RCC 7860 (cell line): ENCODE measurements around the gene MOV10L1.
"Not testable (repeated sequence)": the region's sequence is repeated elsewhere in the genome, so short reads cannot be mapped to it uniquely, and the experiment has no call there.

Source experiments
- DNase-seq: peaks from one replicate; pipeline ENCODE4 v3.0.0-alpha.2; 2015; ENCODE audit warnings: low spot score
- FAIRE-seq: peaks from 2 replicates; lab custom pipeline; 2012; peaks lifted over from hg19 to GRCh38; lab: Jason Lieb, UNC

MOV10L1 gene

DNA sequence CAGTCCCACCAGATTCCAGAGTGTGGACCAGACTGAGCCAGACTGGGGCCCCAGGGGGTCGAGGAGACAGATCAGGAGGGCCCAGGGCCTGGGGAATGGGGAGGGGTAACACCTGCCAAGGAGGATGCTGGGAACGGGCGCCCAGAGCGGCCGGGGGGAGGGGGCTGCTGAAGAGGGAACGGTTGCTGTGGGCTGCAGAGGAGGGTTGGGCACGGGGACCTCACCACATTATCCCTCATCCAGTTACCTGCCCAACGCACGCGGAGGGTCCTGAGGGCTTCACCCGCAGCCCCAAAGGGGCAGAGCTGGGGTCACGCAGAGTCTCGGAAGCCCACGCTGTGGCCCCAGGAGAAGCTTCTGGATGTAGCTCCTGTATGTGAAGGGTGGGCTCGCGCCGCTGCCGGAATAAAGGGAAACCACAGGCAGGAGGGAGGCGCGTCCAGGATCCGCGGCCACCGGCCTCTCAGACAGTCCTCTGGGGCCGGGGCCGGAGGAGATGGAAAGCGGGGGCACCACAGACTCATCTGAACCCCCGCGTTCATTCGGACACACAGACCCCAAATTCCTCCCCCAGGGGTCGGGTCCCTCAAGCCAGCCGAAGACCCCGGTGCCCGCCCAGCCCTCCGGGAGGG, 110.1 kb downstream of the MOV10L1 start:
- FAIRE-seq, result no peak
- DNase-seq, result no peak

DNA sequence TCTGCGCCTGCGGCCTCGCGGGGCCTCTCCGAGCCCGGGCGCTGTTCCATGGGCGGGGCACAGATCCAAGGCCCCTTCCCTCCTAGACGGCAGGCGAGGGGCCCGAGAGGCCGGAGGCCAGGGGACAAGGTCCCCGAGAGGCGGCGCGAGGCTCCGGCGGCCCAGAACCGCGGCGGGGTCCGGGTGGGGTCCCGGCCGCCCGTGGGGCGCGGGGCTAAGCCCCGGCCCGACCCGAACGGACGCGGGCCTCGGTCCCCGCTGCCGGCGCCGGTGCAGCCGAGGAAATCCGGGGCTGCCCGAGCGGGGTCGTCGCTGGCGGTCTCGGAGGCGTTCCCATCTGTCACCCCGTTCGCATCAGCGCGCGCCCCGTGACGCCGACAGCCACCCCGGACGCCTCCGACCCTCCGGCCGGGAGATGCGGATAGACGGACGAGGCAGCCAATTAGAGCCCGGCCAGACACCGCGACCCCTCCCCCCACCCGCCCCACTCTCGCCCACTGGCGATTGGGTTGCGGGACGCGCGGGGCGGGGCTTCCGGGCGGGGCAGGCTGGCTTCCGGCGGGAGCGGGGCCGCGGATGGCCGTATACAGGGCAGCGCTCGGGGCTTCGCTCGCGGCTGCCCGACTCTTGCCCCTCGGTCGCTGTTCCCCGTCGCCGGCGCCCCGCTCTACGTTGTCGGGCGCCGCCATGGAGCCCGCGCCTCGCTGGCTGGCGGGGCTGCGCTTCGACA, 110.8 kb downstream of the MOV10L1 start, which contains the start of gene SELENOO:
TSS of gene SELENOO (plus strand) at position 551 of the 730 bp plus-strand sequence. CDS start at position 577, 26 bp downstream.
- FAIRE-seq (no peak), DNase-seq (peak; percentile 56)

DNA sequence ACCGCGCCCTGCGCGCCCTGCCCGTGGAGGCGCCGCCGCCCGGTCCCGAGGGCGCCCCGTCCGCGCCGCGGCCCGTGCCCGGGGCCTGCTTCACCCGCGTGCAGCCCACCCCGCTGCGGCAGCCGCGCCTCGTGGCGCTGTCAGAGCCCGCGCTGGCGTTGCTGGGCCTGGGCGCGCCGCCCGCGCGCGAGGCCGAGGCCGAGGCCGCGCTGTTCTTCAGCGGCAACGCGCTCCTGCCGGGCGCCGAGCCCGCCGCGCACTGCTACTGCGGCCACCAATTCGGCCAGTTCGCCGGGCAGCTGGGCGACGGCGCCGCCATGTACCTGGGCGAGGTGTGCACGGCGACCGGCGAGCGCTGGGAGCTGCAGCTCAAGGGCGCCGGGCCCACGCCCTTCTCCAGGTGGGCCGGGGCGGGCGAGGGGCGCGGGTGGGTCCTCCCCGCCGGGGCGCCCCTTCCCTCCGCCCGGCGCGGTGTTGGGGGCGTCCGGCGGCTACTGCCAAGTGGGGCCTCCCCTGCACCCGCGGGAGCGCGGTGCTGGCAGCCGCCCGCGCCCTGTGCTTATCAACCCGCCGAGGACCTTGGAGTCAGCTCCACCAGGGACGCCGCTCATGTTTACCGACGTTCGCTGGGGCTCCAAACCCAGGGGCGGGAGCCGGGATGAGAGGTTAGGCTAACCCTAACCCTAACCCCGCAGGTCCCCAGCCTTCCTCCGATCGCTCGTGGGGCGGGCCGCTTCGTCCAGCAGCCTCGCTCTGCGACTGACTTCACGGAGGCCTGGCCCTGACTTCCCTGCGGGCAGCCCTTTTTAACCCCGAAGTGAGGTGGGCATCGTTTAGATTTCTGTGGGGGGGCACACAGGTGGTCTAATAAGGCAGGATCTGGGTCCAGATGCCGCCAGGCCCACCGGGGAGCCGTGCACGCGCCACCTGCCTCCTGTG, 111.7 kb downstream of the MOV10L1 start:
- DNase-seq (no peak), FAIRE-seq (no peak)

DNA sequence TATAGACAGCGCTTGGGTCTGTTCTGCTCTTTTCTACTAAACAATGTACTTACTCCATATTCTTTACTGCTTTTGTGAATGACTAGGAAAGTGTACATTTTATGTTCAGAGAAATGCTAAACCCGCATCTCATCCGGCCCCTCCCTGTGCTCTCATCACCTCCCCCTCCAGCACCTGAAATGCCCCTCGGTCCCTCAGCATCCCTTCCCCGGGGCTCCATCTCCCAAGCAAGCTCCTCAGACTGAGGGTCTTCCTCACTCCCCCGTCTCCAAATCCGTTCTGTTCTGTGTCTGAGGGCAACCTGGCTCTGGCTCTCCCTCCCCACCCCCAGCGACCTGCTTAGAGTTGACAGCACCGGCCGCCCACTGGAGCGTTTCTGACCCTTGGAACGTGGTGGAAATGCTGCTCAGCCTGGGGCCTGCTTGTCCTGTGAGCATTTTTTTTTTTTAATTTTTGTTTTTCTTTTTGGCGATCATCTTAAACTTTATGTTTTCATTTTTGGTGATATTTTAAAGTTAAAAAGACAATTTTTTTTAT, 112.4 kb downstream of the MOV10L1 start:
- FAIRE-seq (no peak), DNase-seq (no peak)

DNA sequence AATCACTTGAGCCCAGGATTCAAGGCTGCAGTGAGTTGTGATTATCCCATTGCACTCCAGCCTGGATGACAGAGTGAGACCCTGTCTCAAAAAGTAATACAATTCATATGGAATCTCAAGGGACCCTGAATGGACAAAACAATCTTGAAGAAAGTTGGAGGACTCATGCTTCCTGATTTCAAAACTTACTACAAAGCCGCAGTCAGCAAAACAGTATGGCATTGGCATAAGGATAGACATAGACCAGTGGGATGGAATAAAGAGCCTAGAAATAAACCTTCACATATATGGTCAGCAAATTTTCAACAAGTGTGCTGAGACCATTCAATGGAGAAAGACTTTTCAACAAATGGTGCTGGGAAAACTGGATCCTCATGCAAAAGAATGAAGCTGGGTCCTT, 113.5 kb downstream of the MOV10L1 start:
- FAIRE-seq (no peak), DNase-seq (no peak)

DNA sequence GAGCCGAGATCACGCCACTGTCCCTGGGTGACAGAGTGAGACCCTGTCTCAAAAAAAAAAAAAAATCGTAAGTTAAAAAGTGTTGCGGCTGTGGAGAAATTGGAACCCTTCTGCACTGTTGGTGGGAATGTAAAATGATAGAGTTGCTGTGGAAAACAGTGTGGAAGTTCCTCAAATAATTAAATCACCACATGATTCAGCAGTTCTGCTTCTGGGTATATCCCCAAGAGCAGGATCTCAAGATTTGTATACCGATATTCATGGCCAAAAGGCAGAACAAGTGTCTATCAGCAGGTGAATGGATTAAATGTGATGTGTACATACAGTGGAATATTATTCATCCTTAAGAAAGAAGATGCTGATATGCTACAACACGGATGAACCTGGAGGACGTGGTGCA, 114.8 kb downstream of the MOV10L1 start:
- FAIRE-seq (no peak), DNase-seq (no peak)

DNA sequence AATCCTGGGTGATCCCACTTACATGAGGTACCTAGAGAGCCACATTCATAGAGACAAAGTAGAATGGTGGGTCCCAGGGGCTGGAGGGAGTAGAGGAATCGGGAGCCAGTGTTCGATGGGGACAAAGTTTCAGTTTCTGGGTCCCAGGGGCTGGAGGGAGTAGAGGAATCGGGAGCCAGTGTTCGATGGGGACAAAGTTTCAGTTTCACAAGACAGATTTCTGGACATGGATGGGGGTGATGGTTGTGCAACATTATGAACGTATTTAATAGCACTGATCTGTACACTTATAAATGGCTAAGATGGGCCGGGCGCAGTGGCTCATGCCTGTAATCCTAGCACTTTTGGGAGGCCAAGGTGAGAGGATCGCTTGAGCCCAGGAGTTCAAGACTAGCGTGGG, 115.2 kb downstream of the MOV10L1 start:
- not testable (repeated sequence) for FAIRE-seq, DNase-seq

DNA sequence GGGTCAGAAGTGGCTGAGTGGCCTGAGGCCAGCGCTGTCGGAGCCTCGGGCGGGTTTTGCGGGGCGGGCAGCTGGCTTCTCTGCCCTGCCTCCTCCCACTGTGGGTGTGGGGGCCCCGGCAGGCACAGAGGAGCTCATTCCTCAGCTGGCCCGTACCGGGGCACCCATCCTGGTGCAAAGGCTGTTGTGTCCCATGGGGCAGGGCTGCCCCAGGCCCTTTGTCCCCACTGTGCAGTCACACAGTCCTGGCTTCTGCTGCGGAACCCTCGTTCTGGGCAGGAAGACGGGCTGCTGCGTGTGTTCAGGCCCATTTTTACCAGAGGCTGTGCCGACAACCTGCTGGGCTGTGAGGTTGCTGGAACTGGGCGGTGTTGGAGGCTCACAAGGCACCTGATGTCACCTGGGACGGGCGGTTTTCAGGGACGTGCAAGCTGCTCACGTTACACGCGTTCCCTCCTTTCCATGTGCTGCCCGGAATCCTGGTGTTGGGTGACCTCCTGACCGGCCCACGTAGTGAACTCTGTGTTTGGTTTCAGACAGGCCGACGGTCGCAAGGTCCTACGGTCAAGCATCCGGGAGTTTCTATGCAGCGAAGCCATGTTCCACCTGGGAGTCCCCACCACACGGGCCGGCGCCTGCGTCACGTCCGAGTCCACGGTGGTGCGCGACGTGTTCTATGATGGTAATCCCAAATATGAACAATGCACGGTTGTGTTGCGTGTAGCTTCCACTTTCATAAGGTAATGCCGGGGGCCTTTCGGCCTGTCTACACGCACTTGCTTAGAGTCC, 116.2 kb downstream of the MOV10L1 start:
- FAIRE-seq (no peak), DNase-seq (no peak)

DNA sequence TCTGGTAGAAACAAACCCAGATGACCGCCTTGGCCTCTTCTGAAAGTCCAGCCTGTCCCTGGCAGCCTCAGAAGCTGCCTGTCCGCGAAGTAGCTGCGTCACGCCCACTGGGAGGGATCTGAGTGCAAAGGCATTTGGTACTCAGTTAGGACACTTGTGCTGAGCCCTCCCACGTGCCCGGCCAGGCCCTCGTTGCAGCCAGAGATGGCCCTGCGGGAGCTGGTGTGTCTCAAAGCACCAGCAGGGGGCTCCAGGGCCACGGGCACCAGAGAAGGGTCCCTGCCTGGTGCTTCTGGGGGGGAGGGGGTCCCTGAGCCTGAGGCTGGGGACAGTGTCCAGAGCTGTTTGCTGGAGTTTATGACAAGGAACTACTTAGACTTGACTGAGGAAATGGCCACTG, 116.8 kb downstream of the MOV10L1 start:
- FAIRE-seq, result no peak
- DNase-seq, result no peak

DNA sequence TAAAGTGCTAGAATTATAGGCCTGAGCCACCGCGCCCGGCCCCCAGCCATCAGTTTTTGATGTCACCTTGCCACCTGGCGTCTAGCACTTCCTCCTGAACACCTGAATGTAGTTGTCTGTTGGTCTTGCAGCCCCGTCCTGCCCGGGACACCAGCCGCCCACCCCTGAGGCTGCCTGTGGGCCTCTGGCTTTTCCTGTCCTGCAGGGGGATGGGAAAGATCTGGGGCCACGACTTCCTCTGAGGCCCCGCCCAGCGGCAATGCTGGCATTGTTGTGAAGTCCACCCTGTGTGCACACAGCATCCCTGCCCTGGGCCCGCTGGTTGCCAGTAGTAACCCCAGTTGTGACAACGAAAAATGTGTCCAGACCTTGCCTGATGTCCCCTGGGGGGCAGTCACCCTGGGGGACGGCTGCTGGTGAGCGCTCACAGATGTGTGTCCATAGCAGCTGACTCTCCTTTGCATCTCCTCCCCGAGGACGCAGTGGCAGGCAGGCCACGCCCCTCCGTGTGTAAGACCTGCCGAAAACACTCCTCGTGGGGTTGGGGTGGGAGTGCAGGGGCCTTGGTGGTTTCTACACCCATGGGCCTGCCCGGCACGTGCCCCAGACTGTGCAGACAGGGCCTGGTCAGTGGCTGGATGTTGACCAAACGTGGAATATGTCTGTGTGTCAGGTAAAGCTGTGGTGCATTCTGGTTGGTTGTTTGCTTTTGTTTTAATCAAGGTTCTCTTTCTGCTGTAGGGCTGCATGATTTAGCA, 117.8 kb downstream of the MOV10L1 start:
- FAIRE-seq, result no peak
- DNase-seq, result no peak

DNA sequence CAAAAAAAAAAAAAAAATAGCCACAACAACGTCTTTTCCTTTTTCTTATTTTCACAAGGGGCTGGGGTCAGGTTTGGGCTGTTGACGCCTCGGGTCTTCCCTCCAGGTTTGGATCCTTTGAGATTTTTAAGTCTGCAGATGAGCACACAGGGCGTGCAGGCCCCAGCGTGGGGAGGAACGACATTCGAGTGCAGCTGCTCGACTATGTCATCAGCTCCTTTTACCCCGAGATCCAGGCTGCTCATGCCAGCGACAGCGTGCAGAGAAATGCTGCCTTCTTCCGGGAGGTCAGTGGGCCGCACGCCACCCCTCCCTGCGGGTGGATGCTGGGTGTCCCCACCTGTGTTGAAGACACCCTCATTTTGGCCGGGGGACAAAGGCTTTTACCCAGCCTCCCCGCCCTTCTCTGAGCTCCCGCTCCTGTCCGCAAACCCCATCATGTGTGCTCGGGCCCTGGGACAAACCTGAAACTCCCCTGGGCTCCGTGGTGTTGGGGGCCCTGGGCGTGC, 118.7 kb downstream of the MOV10L1 start:
- no peak for FAIRE-seq
- no peak for DNase-seq

DNA sequence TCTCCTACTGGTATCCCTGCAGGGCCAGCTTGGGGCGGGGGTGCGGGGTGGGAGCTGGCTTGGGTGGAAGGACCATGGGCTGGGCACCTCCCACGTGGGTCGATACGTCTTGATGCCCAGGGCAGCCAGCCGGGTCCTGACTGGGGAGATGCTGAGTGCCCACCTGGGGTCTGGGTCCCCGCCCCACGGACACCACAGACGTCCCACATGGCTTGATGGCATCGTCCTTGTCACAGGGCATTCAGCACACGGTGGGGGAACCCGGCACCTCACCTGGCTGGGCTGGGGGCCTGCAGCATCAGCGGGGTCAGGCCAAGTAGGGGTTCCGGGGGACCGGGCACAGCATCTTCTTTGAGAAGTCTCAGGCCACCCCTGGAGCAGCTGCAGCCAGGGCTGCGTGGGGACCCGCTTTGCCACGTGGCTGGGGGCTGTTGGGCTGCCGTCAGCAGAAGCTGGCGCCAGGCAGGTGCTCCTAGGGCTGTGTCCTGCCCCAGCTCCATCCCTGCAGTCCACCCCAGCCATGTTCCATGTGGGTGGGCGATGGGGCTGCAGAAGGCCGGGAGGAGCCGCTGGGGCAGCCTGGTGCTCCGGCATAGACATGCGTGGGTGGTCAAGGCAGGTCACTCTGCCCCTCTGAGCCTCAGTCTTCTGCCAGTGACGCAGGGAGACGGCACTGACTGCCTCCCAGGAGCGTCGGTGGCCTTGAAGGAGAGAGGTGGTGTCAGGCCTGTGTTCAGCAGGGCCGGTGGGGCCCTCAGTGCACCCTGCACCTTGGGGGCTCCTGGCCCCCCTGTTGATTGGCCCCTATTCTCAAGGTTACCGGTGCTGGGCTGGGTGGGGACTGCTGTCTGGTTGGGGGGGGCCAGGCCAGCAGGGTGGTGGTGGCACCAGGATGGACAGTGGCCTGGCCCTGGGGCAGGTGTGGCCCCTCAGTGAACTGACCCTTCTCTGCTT, 119.4 kb downstream of the MOV10L1 start:
- DNase-seq, result no peak
- FAIRE-seq, result no peak

DNA sequence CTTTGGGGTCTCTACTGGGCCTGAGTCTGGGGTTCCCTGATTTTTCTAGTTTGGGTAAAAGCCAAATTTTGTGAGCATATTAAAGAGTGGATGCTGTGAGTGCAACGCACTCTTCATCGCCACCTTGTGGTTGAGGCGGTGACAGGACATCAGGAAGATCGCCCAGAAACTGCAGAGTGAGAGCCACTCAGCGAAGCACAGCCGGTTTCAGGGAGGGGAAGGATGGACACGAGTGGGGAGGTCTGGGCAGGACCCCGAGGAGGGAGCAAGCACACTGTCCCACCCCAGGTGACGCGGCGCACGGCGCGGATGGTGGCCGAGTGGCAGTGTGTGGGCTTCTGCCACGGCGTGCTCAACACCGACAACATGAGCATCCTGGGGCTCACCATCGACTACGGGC, 120.1 kb downstream of the MOV10L1 start:
- DNase-seq (peak; percentile 24), FAIRE-seq (no peak)

DNA sequence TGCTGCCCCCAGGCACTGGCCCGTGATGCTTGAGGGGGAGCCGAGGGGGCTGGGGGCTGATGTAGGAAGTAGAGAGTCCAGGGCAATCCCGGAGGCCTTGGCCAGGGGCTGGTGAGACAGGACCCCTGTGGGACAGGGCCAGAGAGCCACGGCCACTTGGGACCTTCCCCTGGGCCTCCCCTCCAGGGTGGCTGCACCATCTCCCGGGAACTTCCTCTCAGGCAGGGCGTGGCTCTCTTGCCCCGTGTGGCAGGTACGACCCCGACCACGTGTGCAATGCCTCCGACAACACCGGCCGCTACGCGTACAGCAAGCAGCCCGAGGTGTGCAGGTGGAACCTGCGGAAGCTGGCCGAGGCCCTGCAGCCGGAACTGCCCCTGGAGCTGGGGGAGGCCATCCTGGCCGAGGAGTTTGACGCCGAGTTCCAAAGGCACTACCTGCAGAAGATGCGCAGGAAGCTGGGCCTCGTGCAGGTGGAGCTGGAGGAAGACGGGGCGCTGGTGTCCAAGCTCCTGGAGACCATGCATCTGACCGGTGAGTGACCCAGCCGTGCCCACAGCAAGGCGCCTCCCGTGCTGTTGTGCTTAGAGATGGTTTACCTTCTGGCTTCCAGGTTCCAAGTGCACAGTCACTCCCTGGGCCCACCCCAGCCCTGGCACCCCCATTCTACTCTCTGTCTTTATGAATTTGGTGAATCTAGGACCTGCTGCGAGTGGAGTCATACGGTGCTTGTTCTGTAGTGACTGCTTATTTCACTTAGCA, 120.8 kb downstream of the MOV10L1 start:
- DNase-seq (no peak), FAIRE-seq (no peak)

DNA sequence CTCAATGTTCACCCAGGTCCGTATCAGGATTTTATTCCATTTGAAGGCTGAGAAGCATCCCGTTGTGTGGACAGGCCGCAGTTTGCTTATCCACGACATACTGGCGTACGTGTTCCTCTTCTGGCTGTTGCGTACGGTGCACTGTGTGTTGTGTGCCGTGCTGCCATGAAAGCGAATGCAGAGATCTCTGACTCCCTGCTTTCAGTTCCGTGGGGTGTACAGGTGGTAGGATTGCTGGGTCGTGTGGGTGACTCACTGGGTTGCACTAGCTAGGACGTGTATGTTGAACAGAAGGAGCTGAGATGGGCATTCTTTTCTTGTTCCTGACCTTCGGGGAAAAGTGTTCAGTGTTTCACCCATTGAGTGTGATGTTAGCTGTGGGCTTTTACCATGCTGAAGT, 121.3 kb downstream of the MOV10L1 start:
- DNase-seq (no peak), FAIRE-seq (no peak)
